ENCODE measurements around the gene PTPRN2. TPM values are rescaled to one million over a fixed set of nuclear protein-coding genes. Genes with fewer than 3 reads are reported as not detected.
"Not testable (repeated sequence)": the region's sequence is repeated elsewhere in the genome, so short reads cannot be mapped to it uniquely, and the experiment has no call there.

PTPRN2 gene
- total RNA-seq, 1 experiment from 2014 or later, result not detected

GRCh38 chr7:158160199-158160598 lies 427.4 kb downstream of the PTPRN2 start:
- H3K9me3 ChIP-seq (ENCODE audit: insufficient read depth, low read depth), result no peaks in the 10 kb centered on the region
- intact Hi-C loops (cut with micrococcal nuclease; ENCODE audit: unreplicated experiment), result no loop called here
- no peak overlapping the region for H2AFZ ChIP-seq
- POLR2A ChIA-PET (ENCODE audit: unreplicated experiment), result no interaction called here
- no peaks in the 10 kb centered on the region for H3K4me1 ChIP-seq (replicated peaks; ENCODE audit: insufficient read depth)
- H3K27ac ChIP-seq, result no peak overlapping the region
- H3F3A ChIP-seq (ENCODE audit: insufficient read depth, low read depth), result no peaks in the 10 kb centered on the region
- H3K4me3 ChIP-seq, result no peak overlapping the region
- peaks cover 93% of the 10 kb centered on the region for H3K27me3 ChIP-seq (ENCODE audit: insufficient read depth, low read depth)
- no TSS peak for BruUV-seq (replicated peaks)
- no peaks in the 10 kb centered on the region for H3K36me3 ChIP-seq (ENCODE audit: low read depth)
- H3K9me2 ChIP-seq (ENCODE audit: insufficient read depth), result no peaks in the 10 kb centered on the region
- TF ChIP-seq EZH2 (IDR thresholded peaks at IDR 0.05; ENCODE audit: low read depth) (no peak), CTCF (conservative IDR thresholded peaks at IDR 0.05) (no peak)
- H4K20me1 ChIP-seq (ENCODE audit: insufficient read depth), result no peaks in the 10 kb centered on the region
- no peaks in the 10 kb centered on the region for H3K79me2 ChIP-seq (ENCODE audit: low read depth)
- CTCF ChIA-PET, result no interaction called here
- no peak overlapping the region for H3K4me2 ChIP-seq
- DNase-seq, result no peak

- POLR2A ChIA-PET (ENCODE audit: unreplicated experiment), result no interaction called here
- Histone ChIP-seq H3K79me2 (ENCODE audit: low read depth) (no peaks in the 10 kb centered on the region), H2AFZ (no peak overlapping the region), H3K9me3 (ENCODE audit: insufficient read depth, low read depth) (no peaks in the 10 kb centered on the region), H3F3A (ENCODE audit: insufficient read depth, low read depth) (no peaks in the 10 kb centered on the region), H3K27ac (no peak overlapping the region), H3K4me2 (no peak overlapping the region), H3K9me2 (ENCODE audit: insufficient read depth) (no peaks in the 10 kb centered on the region), H3K4me3 (no peak overlapping the region), H3K36me3 (ENCODE audit: low read depth) (no peaks in the 10 kb centered on the region), H3K4me1 (replicated peaks; ENCODE audit: insufficient read depth) (no peaks in the 10 kb centered on the region), H4K20me1 (ENCODE audit: insufficient read depth) (no peaks in the 10 kb centered on the region; the same call in 1 of the 2 replicates), H3K27me3 (ENCODE audit: insufficient read depth, low read depth) (peaks cover 93% of the 10 kb centered on the region)
- TF ChIP-seq EZH2 (IDR thresholded peaks at IDR 0.05; ENCODE audit: low read depth) (no peak), CTCF (conservative IDR thresholded peaks at IDR 0.05) (no peak)
- no TSS peak for BruUV-seq (replicated peaks)
- no peak for DNase-seq
- intact Hi-C loops (cut with micrococcal nuclease; ENCODE audit: unreplicated experiment), result no loop called here
- CTCF ChIA-PET, result no interaction called here
Observed at GRCh38 chr7:158157460-158157859, 430.2 kb downstream of the PTPRN2 start.

GRCh38 chr7:158151273-158151672 lies 436.4 kb downstream of the PTPRN2 start:
- BruUV-seq (replicated peaks); intact Hi-C loops (cut with micrococcal nuclease; ENCODE audit: unreplicated experiment); H3K36me3 ChIP-seq (ENCODE audit: low read depth); H3K9me3 ChIP-seq (ENCODE audit: insufficient read depth, low read depth); H3K4me1 ChIP-seq (replicated peaks; ENCODE audit: insufficient read depth); POLR2A ChIA-PET (ENCODE audit: unreplicated experiment); H3K79me2 ChIP-seq (ENCODE audit: low read depth); H3K4me2 ChIP-seq; CTCF ChIA-PET; H3K27ac ChIP-seq; H2AFZ ChIP-seq; H3F3A ChIP-seq (ENCODE audit: insufficient read depth, low read depth); H3K4me3 ChIP-seq; H4K20me1 ChIP-seq (ENCODE audit: insufficient read depth); H3K9me2 ChIP-seq (ENCODE audit: insufficient read depth); DNase-seq: not testable (repeated sequence)
- peaks cover 61% of the 10 kb centered on the region for H3K27me3 ChIP-seq (ENCODE audit: insufficient read depth, low read depth)

- Histone ChIP-seq H3K4me2 (no peak overlapping the region), H2AFZ (no peak overlapping the region), H3K4me3 (no peak overlapping the region), H3K9me2 (ENCODE audit: insufficient read depth) (no peaks in the 10 kb centered on the region), H3F3A (ENCODE audit: insufficient read depth, low read depth) (no peaks in the 10 kb centered on the region), H3K36me3 (ENCODE audit: low read depth) (no peaks in the 10 kb centered on the region), H3K27ac (no peak overlapping the region), H3K79me2 (ENCODE audit: low read depth) (no peaks in the 10 kb centered on the region), H3K9me3 (ENCODE audit: insufficient read depth, low read depth) (no peaks in the 10 kb centered on the region; the same call in 1 of the 2 replicates), H3K4me1 (replicated peaks; ENCODE audit: insufficient read depth) (no peaks in the 10 kb centered on the region), H4K20me1 (ENCODE audit: insufficient read depth) (no peaks in the 10 kb centered on the region; the same call in 1 of the 2 replicates), H3K27me3 (ENCODE audit: insufficient read depth, low read depth) (peaks cover 57% of the 10 kb centered on the region)
- no TSS peak for BruUV-seq (replicated peaks)
- intact Hi-C loops (cut with micrococcal nuclease; ENCODE audit: unreplicated experiment), result no loop called here
- ChIA-PET CTCF (no interaction called here), POLR2A (ENCODE audit: unreplicated experiment) (no interaction called here)
- no peak for DNase-seq
- TF ChIP-seq CTCF (conservative IDR thresholded peaks at IDR 0.05) (no peak), EZH2 (IDR thresholded peaks at IDR 0.05; ENCODE audit: low read depth) (no peak)
Observed at GRCh38 chr7:158150234-158150633, 437.4 kb downstream of the PTPRN2 start.

GRCh38 chr7:158147431-158147830 lies 440.2 kb downstream of the PTPRN2 start:
- not testable (repeated sequence) for H3K9me2 ChIP-seq (ENCODE audit: insufficient read depth)

More at GRCh38 chr7:158147431-158147830, 440.2 kb downstream of the PTPRN2 start:
- H3K36me3 ChIP-seq (ENCODE audit: low read depth); CTCF ChIA-PET; H3F3A ChIP-seq (ENCODE audit: insufficient read depth, low read depth); H4K20me1 ChIP-seq (ENCODE audit: insufficient read depth); H2AFZ ChIP-seq; H3K27ac ChIP-seq; H3K4me2 ChIP-seq; intact Hi-C loops (cut with micrococcal nuclease; ENCODE audit: unreplicated experiment); H3K4me1 ChIP-seq (replicated peaks; ENCODE audit: insufficient read depth); H3K79me2 ChIP-seq (ENCODE audit: low read depth); DNase-seq; H3K4me3 ChIP-seq; BruUV-seq (replicated peaks); POLR2A ChIA-PET (ENCODE audit: unreplicated experiment); H3K9me3 ChIP-seq (ENCODE audit: insufficient read depth, low read depth): not testable (repeated sequence)
- H3K27me3 ChIP-seq (ENCODE audit: insufficient read depth, low read depth), result peaks cover 56% of the 10 kb centered on the region

All from PC-9 (cell line).